HUES6 (cell line): Measurements from ENCODE around the gene PGK1.
"Not testable (repeated sequence)": the region's sequence is repeated elsewhere in the genome, so short reads cannot be mapped to it uniquely, and the experiment has no call there.

ENCODE experiments used
- H3K27ac ChIP-seq: 2 replicates; pipeline ENCODE4 v1.7.0; 2013; ENCODE audit warnings: low read depth, mild to moderate bottlenecking, low read length, inconsistent platforms
- H3K27me3 ChIP-seq: 2 replicates; pipeline ENCODE4 v1.6.1; 2013; ENCODE audit warnings: low read length; ENCODE audit not compliant: control insufficient read depth, insufficient read depth
- H3K36me3 ChIP-seq: 2 replicates; pipeline ENCODE4 v1.6.1; 2013; ENCODE audit warnings: low read length; ENCODE audit not compliant: control insufficient read depth, insufficient read depth
- H3K4me1 ChIP-seq: 2 replicates; pipeline ENCODE4 v1.6.1; 2013; ENCODE audit warnings: low read length; ENCODE audit not compliant: control insufficient read depth, insufficient read depth
- H3K4me3 ChIP-seq: 2 replicates; pipeline ENCODE4 v1.5.1; 2013; ENCODE audit warnings: low read depth, low read length
- H3K9ac ChIP-seq: one replicate; pipeline ENCODE4 v1.6.1; 2013; ENCODE audit warnings: mild to moderate bottlenecking, low read length
- H3K9me3 ChIP-seq: 2 replicates; pipeline ENCODE4 v1.6.1; 2013; ENCODE audit warnings: low read depth, low read length; ENCODE audit not compliant: control insufficient read depth, insufficient read depth

The PGK1 gene

GRCh38 chrX:78103623-78104446 is at the start of gene PGK1:
Gene PGK1, plus strand, starts transcription at chrX:78104248. Its CDS starts 93 bp downstream, at chrX:78104341.
- H3K4me1 ChIP-seq, result peaks cover 15% of the 10 kb centered on the region
- H3K27ac ChIP-seq, result peak within 1 kb of the TSS; percentile 75; the same call in 1 of the 2 replicates
- H3K4me3 ChIP-seq, result peak within 1 kb of the TSS; percentile 93
- H3K9me3 ChIP-seq, result peaks cover 2% of the 10 kb centered on the region; the same call in 1 of the 2 replicates
- peaks cover 19% of the 10 kb centered on the region for H3K36me3 ChIP-seq
- no peaks in the 10 kb centered on the region for H3K27me3 ChIP-seq
- peak within 1 kb of the TSS; percentile 97 for H3K9ac ChIP-seq

- H3K4me1 ChIP-seq, result no peaks in the 10 kb centered on the region
- peaks cover 32% of the 10 kb centered on the region for H3K9me3 ChIP-seq
- H3K27ac ChIP-seq, result no peak overlapping the region
- H3K9ac ChIP-seq, result no peak overlapping the region
- H3K4me3 ChIP-seq, result no peak overlapping the region
- H3K36me3 ChIP-seq, result no peaks in the 10 kb centered on the region
- no peaks in the 10 kb centered on the region for H3K27me3 ChIP-seq
These were observed 40.4 kb upstream of the PGK1 start for GRCh38 chrX:78063687-78064086.

- H3K9me3 ChIP-seq, result peaks cover 33% of the 10 kb centered on the region
These were observed 39.9 kb upstream of the PGK1 start for GRCh38 chrX:78064152-78064551.

GRCh38 chrX:78064698-78065601 is 39.1 kb upstream of the PGK1 start:
- not testable (repeated sequence) for H3K4me3 ChIP-seq, H3K4me1 ChIP-seq, H3K27me3 ChIP-seq, H3K36me3 ChIP-seq
- Histone ChIP-seq H3K9ac (peak overlapping the region; percentile 14), H3K27ac (peak overlapping the region; percentile 15; the same call in 1 of the 2 replicates), H3K9me3 (peaks cover 39% of the 10 kb centered on the region)

More at GRCh38 chrX:78064152-78064551, 39.9 kb upstream of the PGK1 start:
- Histone ChIP-seq H3K36me3 (no peaks in the 10 kb centered on the region), H3K27ac (no peak overlapping the region), H3K27me3 (no peaks in the 10 kb centered on the region), H3K9ac (no peak overlapping the region), H3K4me1 (no peaks in the 10 kb centered on the region), H3K4me3 (no peak overlapping the region)

- Histone ChIP-seq H3K27ac (no peak overlapping the region), H3K27me3 (no peaks in the 10 kb centered on the region), H3K4me3 (no peak overlapping the region), H3K9ac (no peak overlapping the region), H3K36me3 (no peaks in the 10 kb centered on the region), H3K9me3 (peaks cover 45% of the 10 kb centered on the region), H3K4me1 (no peaks in the 10 kb centered on the region)
These were observed 37.9 kb upstream of the PGK1 start for GRCh38 chrX:78066110-78066509.

GRCh38 chrX:78071331-78071730 is 32.7 kb upstream of the PGK1 start:
- no peak overlapping the region for H3K9ac ChIP-seq
- peaks cover 57% of the 10 kb centered on the region for H3K9me3 ChIP-seq

GRCh38 chrX:78073147-78074077 is 30.6 kb upstream of the PGK1 start:
- not testable (repeated sequence) for H3K4me1 ChIP-seq

More at GRCh38 chrX:78071331-78071730, 32.7 kb upstream of the PGK1 start:
- H3K27me3 ChIP-seq, result no peaks in the 10 kb centered on the region
- no peaks in the 10 kb centered on the region for H3K36me3 ChIP-seq
- H3K27ac ChIP-seq, result no peak overlapping the region
- H3K4me1 ChIP-seq, result no peaks in the 10 kb centered on the region
- no peak overlapping the region for H3K4me3 ChIP-seq

GRCh38 chrX:78074088-78074487 is 30.0 kb upstream of the PGK1 start:
- Histone ChIP-seq H3K9me3 (peaks cover 38% of the 10 kb centered on the region), H3K4me3 (no peak overlapping the region), H3K9ac (no peak overlapping the region), H3K36me3 (no peaks in the 10 kb centered on the region), H3K4me1 (no peaks in the 10 kb centered on the region), H3K27ac (no peak overlapping the region), H3K27me3 (no peaks in the 10 kb centered on the region)

More at GRCh38 chrX:78073147-78074077, 30.6 kb upstream of the PGK1 start:
- not testable (repeated sequence) for H3K27me3 ChIP-seq, H3K36me3 ChIP-seq, H3K27ac ChIP-seq, H3K4me3 ChIP-seq, H3K9ac ChIP-seq
- peaks cover 45% of the 10 kb centered on the region for H3K9me3 ChIP-seq

GRCh38 chrX:78075787-78076389 is 28.2 kb upstream of the PGK1 start:
- no peak overlapping the region for H3K9ac ChIP-seq
- no peaks in the 10 kb centered on the region for H3K4me1 ChIP-seq
- no peak overlapping the region for H3K27ac ChIP-seq
- peaks cover 25% of the 10 kb centered on the region for H3K9me3 ChIP-seq
- no peaks in the 10 kb centered on the region for H3K36me3 ChIP-seq
- H3K4me3 ChIP-seq, result no peak overlapping the region
- H3K27me3 ChIP-seq, result no peaks in the 10 kb centered on the region

GRCh38 chrX:78081413-78081812 is 22.6 kb upstream of the PGK1 start:
- H3K4me1 ChIP-seq, H3K9me3 ChIP-seq, H3K36me3 ChIP-seq, H3K27ac ChIP-seq, H3K27me3 ChIP-seq, H3K9ac ChIP-seq, H3K4me3 ChIP-seq: not testable (repeated sequence)
